Forelimb muscle (tissue), 1 donor: ENCODE data around the gene BDH2. TPM values are rescaled to one million over a fixed set of nuclear protein-coding genes. Genes with fewer than 3 reads are reported as not detected.

Source experiments
- DNase-seq: peaks from one replicate; pipeline ENCODE4 v3.0.0-alpha.2; 2013; ENCODE audit warnings: low read depth
- polyA plus RNA-seq: library from polyadenylated mRNA; unstranded; fragments of 120-200 nt; gene quantifications from one replicate; pipeline ENCODE4 v1.2.1, GENCODE V29; 2013; ENCODE audit not compliant: insufficient read length

Gene BDH2
- 38.0 TPM for polyA plus RNA-seq

GRCh38 chr4:103099691-103100392, at the start of gene BDH2:
Gene BDH2, minus strand, starts transcription at chr4:103099834. Its CDS starts 3,580 bp downstream, at chr4:103096254.
- DNase-seq: peak; percentile 97

- DNase-seq: no peak
Measured at GRCh38 chr4:103144926-103145325, 45.3 kb upstream of the BDH2 start.

GRCh38 chr4:103137446-103137827, 37.8 kb upstream of the BDH2 start:
- DNase-seq: no peak

GRCh38 chr4:103136671-103137445, 37.2 kb upstream of the BDH2 start:
- no peak for DNase-seq

- no peak for DNase-seq
Measured at GRCh38 chr4:103129174-103129573, 29.5 kb upstream of the BDH2 start.

- no peak for DNase-seq
Measured at GRCh38 chr4:103126126-103126525, 26.5 kb upstream of the BDH2 start.

DNA sequence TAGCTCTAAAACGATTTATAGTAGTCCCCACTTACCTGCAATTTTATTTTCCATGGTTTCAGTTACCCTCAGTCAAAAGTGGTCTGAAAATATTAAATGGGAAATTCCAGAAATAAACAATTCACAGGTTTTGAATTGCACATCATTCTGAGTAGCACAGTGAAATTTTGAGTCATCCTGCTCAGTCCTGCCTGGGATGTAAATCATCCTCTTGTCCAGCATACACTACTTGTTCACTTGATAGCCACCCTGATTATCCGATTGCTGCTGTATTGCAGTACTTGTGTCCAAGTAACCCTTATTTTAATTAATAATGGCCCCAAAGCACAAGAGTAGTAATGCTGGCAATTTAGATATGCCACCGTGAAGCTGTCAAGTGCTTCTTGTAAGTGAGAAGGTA, 23.5 kb upstream of the BDH2 start:
- no peak for DNase-seq

DNA sequence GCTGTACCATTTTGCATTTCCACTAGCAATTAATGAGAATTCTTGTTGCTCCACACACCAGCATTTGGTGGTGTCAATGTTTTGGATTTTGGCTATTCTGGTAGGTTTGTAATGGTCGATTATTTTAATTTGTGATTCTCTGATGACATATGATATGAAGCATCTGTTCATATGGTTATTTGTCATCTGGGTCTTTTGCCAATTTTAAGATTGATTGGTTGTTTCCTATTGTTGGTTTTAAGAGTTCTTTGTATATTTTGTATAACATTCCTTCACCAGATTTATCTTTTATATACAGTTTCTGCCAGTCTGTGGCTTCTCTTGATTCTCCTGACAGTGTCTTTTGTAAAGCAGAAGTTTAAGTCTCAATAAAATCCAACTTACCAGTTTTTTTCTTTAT, 18.5 kb upstream of the BDH2 start:
- no peak for DNase-seq

GRCh38 chr4:103111598-103111997, 12.0 kb upstream of the BDH2 start:
- no peak for DNase-seq

DNA sequence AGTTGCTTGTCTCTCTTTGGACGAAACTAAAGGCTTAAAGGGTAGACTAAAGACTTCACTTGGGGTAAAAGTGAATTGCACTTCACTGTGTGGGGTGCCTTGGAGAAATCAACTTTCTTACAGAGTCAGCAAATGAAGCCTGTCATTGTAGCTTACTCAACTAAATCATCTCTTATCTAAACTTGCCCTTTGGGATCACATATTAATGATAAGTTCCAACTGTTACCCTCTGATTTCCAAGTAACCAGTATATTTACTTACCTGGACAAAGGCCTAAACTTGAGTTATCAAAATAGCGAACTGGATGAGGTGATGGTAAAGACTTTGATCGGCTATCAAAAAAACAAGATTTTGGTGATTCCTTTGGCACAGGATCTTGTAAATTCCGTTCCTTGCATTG, 8.9 kb upstream of the BDH2 start:
- DNase-seq: no peak

GRCh38 chr4:103105558-103106356, 6.1 kb upstream of the BDH2 start:
- no peak for DNase-seq

DNA sequence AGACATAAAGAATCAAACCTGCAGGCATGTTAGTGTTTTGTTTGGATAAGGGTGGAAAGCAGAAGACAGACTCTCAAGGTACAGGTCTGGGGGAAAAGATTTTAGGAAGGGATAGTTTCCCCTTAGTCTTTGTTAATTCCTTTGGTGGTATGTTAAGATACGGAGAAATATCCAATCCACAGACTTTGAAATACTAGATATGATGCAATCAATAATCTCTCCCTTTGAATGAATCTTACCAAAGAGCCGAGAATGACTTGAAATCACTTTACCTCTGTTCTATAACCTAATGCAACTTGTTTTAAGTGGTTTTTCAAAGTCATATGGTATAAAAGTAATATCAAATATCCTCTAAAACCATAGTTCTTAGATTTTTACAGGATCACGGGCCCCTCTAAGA, 5.3 kb upstream of the BDH2 start:
- DNase-seq: no peak

DNA sequence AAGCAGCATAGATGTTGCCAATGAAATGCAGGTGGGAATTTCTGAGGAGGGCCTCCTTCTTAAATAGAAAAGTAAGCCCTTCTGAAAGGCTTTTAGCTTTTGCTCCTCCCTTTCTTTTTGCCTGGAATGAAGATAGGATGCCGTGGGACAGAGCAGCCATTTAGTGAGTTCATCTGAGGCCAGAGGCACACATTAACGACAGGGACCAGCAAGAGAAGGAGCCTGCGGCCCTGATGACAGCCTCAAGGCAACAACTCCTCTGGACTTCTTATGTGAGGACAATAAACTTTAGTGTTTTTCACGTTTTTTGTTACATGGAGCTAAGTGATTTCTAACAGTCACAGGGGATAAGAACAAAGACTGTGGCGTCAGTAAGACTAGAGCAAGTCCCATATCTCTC, 1.1 kb upstream of the BDH2 start:
- no peak for DNase-seq

DNA sequence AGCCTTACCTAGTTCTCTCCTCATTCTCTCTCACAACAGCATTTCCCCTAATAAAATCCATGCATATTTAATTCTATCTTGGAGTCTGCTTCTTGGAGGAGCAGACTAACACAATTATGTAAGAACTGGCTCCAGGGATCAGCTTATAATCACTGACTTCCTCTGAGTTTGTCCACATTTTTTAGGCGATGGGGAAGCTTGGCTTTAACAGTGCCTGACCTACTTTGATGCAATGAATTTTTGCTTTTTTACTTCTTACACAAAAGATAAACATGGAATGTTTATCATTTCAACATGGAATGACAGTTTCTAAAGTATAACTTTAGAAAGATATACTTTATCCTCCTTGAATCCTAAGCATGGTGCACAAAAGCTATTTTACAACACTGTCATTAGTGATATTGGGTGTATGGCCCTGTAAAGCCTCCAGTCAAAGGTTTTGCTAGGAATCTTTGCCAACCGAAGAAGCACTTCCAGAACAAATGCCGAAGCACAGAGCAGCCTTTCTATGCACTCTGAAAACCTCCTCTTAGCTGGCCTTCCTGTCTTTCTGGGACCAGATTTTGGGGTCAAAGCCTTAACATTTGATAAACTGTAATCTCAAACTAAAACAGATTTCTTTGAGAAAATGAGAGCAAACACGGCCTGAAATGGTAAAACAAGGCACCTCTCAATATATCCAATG, 736 bp downstream of the BDH2 start:
- no peak for DNase-seq

DNA sequence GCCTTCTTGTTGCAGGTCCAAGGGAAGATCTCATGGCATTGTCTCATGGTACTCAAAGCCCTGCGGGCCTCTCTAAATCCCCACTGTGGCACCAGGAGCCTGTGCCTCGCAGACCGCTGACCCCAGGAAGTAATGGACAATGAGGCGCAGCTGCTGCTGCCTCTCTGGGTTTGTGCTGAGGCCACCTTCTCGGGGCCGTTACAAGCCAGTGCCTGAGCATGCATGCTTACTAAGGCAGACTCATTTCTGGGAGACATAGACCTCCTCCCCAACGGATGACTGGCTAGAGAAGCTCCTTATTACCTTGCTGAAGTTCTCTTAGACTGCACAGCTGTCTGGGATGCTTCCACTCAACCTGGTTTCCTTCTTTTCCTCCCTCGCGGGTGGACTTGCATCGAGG, 1.3 kb downstream of the BDH2 start:
- DNase-seq: no peak

DNA sequence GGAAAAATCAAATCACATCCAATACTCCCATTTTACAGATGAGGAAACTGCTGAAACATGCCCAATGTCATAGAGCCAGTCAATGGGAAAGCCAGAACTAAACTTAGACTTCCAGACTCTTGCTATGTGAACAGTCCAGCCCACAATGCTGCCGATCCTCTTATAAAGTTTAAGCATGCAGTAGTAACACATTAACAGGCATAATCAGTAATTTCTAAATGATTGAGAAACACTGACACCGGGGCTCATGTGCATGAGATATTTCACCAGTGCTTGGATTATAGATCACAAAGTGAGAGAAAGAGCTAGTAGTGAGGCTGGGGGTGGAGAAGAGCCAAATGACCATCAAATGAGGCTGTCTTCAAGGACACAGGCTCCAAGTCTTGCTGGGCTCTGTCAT, 2.5 kb downstream of the BDH2 start:
- no peak for DNase-seq

GRCh38 chr4:103095080-103095479, 4.6 kb downstream of the BDH2 start:
- DNase-seq: no peak

DNA sequence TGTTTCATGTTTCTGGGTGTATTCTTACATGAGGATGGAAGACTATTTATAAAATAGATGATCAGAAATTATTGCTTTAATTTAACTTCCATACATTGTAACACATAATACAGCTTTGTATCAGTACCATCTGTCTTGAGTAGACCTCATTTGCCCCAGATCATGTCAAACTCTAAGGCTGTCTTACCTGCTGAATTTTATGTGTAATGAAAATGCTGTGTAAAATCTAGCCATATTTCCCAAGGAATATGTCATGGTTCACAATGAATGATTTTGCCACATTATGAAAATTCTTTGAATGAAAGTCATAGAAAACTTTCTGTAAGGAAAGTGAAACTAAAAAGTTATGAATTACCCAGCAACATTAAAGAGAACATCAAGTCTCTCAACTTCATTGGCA, 7.4 kb downstream of the BDH2 start:
- DNase-seq: no peak

- DNase-seq: no peak
Measured at GRCh38 chr4:103091601-103092223, 7.9 kb downstream of the BDH2 start.

DNA sequence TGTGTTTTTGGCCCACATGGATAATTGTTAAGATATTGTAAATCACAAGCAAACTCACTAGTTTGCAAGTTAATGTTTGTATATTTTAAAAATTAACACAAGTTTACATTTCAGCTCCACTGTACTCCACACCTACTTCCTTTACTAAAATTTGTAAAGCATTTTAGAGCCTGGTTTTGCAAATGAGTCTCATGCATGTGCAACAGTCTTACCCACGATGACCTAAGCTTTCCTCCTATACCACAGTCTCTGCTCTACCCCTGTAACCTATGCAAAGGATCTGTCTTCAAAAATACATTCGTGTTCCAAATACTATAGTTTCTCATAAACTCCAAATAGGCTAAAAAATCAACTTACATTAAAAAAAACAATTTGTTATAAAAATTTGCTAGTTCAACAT, 10.2 kb downstream of the BDH2 start:
- no peak for DNase-seq

- DNase-seq: no peak
Measured at GRCh38 chr4:103086551-103086950, 13.1 kb downstream of the BDH2 start.
